Tongue (tissue), 2 donors: ENCODE data around the gene ATP1B3. TPM values are rescaled to one million over a fixed set of nuclear protein-coding genes. Genes with fewer than 3 reads are reported as not detected.
A peak's percentile ranks its signal among the peaks of the same experiment; 100 is the strongest.
"Not testable (repeated sequence)": the region's sequence is repeated elsewhere in the genome, so short reads cannot be mapped to it uniquely, and the experiment has no call there.

Experiments used
- DNase-seq: peaks from one replicate; pipeline ENCODE4 v3.0.0-alpha.2; 2015
- total RNA-seq: library from RNA; depleted of rRNA; stranded (reverse); fragments of >200 nt; gene quantifications from one replicate; pipeline ENCODE4 v1.2.3, GENCODE V29; 2014

The ATP1B3 gene
- total RNA-seq, 1 donor from 2014 or later: 47.1 TPM

- DNase-seq: no peak
These were observed 15.5 kb upstream of the ATP1B3 start for GRCh38 chr3:141860766-141861513.

GRCh38 chr3:141862279-141862816 lies 14.1 kb upstream of the ATP1B3 start:
- no peak for DNase-seq

DNA sequence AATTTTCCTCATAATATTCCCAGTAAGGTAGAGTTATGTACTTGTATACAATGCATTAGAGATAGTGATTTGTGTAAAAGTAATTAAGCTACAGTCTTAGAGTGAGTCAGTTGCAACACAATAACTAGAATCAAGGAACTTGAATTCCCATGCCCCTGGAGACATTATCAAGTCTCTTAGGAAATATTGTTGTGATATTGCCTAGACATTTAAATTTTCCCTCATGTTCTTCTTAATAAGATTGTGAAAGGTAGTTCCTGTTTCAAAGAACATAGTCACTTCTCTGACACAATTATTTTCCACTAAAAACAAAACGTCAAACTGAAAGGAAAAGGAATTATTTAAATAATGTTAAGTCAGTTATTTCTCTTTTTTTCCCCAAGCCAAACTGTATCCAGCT lies 13.0 kb upstream of the ATP1B3 start:
- DNase-seq: no peak

- DNase-seq: no peak
These were observed 12.0 kb upstream of the ATP1B3 start for GRCh38 chr3:141864281-141864970.

DNA sequence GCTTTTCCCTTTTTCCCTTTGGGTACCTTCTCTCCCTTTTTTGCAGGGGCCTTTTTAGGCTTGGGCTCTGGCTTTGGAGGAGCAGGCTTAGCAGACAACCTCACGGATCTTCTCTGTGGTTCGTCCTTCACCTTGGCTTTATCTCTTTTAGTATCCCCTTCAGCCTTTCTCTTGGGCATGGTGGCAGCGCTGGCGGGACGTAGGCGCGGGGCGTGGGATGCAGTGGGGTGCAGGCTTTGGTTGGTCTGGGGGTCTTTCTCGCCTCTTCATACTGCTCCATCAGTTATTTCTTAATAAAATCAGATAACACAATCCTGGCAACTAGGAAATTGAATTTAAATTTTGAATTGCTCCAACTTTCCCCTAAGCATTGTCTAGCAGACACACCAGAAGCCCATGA lies 11.3 kb upstream of the ATP1B3 start:
- DNase-seq: no peak

DNA sequence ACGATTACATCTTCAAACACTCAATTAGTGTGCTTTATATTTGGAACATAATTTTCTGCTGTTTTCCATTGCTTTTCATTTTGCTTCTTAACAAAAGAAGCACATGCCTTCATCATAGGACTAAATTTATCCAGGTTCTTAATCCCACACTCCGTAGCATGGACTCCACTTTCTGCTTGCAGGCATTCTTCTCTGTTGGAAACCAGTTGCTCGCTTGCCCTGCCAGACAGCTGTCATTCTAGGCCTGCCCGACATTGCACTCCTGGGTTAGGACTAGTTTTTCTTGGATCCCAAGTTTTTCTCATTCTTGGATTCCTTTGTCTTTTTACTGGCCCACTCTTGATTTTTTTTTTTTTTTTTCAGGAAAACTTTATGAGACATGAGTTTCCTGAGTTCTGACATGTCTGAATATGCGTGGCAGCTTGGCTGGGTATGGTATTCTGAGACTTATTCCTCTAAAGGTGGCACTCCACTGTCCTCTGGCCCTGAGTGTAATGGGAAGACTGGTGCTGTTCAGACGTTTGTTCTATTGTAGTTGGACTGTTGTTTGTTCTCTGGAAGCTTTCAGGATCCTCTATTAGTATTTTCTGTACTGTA lies 6.3 kb upstream of the ATP1B3 start:
- DNase-seq: no peak

GRCh38 chr3:141875374-141875892 lies 1.0 kb upstream of the ATP1B3 start:
- peak; percentile 95 for DNase-seq

GRCh38 chr3:141875893-141876380 lies 506 bp upstream of the ATP1B3 start:
- no peak for DNase-seq

- peak; percentile 71 for DNase-seq
These were observed 613 bp downstream of the ATP1B3 start for GRCh38 chr3:141876891-141877621.

DNA sequence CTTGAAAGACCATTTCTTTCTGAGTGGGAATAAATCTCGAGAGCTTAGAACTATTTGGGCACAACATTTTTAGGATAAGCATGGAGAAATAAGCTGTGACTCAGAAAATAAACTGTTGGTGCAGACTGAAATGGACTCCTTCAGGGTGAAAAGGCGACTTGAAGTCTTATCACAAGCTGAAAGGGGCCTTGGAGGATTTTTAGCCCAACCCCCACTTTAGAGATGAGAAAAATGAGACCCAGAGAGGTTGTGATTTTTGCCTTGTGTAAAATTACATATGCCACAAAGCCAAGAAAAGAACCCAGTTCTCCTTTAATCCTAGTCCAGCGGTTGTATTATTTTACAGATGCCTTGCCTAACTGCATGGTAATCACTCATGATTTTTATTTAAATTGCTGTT lies 1.5 kb downstream of the ATP1B3 start:
- peak; percentile 25 for DNase-seq

- no peak for DNase-seq
These were observed 1.9 kb downstream of the ATP1B3 start for GRCh38 chr3:141878326-141878725.

DNA sequence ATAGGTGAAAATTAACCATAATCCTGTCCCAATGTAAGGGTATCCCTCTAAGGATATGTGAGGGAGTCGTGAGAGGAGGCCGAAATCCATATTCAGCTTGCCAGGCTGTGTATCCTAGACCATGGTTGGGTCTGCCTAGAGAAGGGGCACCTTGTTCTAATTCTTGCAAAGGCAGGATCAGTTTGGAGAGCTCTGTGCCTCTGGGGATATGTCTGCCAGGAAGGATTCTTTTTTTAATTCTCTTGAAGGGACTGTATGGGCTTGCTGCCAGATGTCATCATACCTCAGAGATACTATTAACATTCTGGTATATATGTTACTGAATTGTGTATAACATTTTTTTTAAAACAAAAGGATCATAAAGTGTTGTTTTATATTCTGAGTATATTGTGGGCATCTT lies 2.4 kb downstream of the ATP1B3 start:
- DNase-seq: peak; percentile 33

DNA sequence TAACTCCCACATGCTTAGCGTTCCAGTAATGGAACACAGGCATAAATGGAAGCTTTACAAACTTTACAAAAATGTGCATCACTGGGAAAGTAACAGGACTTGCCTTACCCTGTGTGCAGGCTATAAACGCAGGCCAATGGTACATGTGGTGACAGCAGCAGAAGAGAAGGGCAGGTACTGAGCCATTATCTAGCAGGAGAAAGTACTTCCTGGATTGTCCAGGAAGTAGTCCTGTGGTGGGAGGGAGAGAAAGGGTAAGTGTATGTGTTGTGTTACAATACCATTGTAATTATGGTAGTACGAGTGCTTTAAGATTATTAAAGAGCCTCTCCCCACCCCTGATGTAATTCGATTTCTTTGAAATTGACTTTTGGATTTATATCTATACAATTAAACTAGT lies 5.3 kb downstream of the ATP1B3 start:
- DNase-seq: no peak

DNA sequence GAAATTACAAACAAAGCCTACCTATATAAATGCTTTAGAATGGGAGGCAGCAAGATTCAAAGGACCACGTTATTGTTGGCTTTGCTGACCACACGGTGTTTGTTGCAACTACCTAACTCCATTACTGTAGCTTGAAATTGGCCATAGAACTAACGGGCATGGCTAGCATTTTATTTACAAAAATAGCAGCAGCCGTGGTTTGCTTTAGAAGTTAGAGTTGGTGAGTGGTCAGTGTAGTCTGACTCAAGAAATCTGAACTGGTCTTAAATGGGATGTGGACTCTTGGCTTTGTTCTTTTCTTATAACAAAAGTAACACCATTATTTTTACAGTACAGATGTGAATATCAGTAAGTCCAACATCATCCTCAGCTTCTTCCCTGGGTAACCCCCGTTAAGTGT lies 10.6 kb downstream of the ATP1B3 start:
- no peak for DNase-seq

GRCh38 chr3:141888548-141888947 lies 12.1 kb downstream of the ATP1B3 start:
- DNase-seq: not testable (repeated sequence)

DNA sequence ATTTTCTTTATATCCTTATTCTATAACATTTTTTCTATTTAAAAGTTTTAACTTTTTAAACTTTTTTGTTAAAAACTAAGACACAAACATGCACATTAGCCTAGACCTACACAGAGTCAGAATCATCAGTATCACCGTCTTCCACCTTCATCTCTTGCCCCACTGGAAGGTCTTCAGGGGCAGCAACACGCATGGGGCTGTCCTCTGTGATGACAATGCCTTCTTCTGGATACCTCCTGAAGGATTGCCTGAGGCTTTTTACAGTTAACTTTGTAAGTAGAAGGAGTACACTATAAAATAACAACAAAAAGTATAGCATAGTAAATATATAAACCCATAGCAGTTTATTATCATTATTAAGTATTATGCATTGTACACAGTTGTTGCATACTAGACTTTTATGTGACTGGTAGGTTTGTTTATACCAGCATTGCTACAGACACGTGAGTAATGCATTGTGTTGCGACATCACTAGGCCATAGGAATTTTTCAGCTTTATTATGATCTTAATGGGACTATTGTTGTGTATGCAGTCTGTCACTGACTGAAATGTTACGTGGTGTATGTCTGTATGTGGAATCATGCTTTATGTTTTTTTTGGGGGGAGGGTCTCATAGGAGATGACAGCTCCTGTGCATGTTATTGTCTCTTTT lies 18.2 kb downstream of the ATP1B3 start:
- no peak for DNase-seq

- no peak for DNase-seq
These were observed 19.3 kb downstream of the ATP1B3 start for GRCh38 chr3:141895731-141896130.

DNA sequence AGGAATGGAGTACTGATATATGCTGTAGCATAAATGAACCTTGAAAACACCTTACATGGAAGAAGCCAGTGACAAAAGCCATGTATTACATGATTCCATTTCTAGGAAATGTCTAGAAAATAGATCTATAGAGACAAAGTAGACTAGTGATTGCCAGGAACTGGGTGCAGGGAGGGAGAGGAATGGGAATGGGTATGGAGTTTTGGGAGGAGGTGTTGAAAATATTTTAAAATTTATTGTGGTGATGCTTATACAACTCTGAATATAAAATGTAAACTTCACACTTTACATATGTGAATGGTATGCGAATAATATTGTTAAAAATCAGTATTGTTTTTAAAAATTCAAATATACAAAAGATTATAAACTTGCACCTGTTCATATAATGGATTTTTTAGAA lies 22.5 kb downstream of the ATP1B3 start:
- no peak for DNase-seq

- no peak for DNase-seq
These were observed 23.9 kb downstream of the ATP1B3 start for GRCh38 chr3:141900343-141900742.

DNA sequence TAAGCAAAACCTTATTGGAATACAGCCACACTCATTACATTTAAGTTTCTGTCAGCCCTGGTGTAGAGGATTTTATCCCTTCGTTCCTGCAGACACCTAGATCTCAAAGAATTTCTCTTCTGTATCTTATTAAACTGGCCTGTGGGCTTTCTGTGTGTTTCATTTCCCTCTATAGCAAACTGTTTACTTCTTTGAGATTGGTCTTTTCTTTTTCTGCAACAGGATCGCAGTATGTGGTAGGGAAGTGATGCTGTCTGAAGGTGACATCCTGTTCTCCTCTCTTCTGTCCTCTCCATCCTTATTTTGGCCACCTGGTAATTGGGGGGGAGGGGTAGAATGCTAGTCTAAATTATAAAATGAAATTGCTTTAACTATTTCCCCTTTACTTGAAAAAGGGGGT lies 25.5 kb downstream of the ATP1B3 start:
- no peak for DNase-seq

DNA sequence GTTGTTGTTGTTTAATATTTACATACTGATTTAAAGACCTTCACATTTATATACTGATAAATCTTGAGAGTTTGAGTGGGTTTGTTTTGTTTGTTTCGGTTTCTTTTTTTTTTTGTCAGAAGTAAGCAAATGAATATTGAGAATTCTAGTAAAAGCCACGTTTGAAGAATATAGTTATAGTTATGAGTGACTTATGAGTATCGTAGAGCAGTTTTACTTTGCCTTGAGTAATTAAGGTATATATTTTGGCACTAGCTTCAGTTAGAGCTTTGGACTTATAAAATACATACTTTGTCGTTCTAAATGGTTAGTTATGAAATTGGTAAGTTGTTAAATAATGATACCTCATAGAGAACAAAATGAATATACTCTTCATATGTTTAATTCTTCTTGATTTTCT lies 27.8 kb downstream of the ATP1B3 start:
- DNase-seq: no peak

DNA sequence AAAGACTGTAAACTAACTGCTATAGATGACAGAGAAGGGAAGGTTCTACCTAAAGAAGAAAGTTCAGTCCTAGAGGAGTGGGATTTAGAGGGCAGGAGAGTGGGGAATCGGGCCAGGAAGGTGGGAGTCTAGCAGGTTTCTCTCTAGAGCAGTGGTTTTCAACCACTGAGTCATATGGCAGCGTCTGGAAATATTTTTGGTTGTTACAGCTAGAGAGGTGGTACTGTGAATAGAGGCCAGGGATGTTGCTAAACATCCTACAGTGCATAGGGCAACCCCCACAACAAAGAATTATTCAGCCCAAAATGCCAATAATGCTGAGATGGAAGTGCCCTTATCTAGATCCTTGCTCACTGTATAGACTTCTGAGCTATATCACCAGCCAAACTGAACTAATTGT lies 28.7 kb downstream of the ATP1B3 start:
- no peak for DNase-seq
